Measurements from ENCODE around the gene PAK6. TPM values are rescaled to one million over a fixed set of nuclear protein-coding genes. Genes with fewer than 3 reads are reported as not detected.

The PAK6 gene
- total RNA-seq, 1 donor from 2014 or later = 10.1 TPM

DNA sequence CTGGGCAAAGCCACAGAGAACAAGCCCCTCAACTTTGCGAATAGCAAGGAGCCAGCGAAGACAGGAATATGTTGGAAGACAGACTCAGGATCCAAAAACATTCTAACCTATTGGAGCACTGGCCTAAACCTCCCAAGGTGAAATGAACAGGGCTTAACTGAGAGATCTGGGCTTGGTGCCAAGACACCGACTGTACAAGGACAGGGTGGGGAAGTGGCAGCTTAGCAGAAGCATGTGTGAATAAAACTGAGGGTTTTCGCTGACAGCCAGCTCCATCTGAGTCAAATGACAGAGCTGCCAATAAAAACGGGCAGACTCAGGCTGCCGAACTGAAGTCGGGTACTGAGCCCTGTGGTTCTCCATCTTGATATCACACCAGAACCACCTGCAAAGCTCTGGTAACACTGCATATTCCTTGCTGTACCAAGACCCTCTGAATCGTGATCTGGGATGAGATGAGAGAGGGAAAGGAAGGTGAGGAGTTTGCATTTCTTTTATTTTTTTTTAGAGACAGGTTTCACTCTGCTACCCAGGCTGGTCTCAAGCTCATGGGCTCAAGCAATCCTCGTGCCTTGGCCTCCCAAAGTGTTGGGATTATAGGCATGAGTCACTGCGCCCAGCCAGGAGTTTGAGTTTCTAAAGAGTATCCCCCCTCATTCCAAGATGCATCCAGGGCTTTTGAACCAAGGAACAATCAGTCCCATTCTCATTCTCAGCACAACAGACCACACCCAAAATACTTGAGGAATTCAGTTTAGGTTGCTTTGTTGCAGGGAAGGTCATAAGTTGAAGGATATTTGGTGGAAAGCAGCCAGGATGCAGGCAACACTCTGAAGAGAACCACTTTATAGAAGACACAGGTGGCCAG lies 74.9 kb downstream of the PAK6 start:
- no peak for DNase-seq (ENCODE audit: low spot score in 2 of 2, unreplicated experiment in 2 of 2)
- TF ChIP-seq, protein P1, sequence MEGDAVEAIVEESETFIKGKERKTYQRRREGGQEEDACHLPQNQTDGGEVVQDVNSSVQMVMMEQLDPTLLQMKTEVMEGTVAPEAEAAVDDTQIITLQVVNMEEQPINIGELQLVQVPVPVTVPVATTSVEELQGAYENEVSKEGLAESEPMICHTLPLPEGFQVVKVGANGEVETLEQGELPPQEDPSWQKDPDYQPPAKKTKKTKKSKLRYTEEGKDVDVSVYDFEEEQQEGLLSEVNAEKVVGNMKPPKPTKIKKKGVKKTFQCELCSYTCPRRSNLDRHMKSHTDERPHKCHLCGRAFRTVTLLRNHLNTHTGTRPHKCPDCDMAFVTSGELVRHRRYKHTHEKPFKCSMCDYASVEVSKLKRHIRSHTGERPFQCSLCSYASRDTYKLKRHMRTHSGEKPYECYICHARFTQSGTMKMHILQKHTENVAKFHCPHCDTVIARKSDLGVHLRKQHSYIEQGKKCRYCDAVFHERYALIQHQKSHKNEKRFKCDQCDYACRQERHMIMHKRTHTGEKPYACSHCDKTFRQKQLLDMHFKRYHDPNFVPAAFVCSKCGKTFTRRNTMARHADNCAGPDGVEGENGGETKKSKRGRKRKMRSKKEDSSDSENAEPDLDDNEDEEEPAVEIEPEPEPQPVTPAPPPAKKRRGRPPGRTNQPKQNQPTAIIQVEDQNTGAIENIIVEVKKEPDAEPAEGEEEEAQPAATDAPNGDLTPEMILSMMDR (IDR thresholded peaks at IDR 0.05; ENCODE audit: unreplicated experiment) = no peak
- Mint-ChIP-seq H3K27ac (no peak overlapping the region), H3K27me3 (ENCODE audit: low read depth) (peaks cover 27% of the 10 kb centered on the region), H3K4me3 (no peak overlapping the region), H3K36me3 (no peaks in the 10 kb centered on the region), H3K9me3 (no peaks in the 10 kb centered on the region), H3K4me1 (peaks cover 21% of the 10 kb centered on the region)

DNA sequence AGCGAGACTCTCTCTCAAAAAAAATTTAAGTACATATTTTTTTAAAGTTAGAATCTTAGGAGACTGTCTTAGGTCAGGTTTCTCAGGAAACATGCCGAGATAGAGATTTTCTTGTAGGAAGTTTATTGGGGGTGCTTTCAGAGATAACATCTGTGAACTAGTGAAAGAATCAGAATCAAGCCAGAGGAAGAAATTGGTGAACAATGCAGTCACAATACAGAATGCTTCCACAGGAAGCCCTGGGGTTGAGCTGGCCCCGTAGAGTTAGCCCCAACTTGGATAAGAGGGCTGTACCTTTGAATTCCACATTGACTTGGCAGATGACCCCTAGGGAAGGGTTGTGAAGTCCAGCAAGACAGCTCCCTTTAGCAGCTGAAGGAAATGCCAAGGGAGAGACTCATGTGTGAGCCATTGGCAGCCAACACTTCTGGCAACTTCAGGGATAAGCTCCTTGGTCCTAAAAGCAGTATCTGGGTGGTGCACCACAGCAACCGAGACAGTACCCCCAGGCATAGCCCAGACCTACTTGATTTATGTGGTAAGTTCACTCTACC lies 75.9 kb downstream of the PAK6 start:
- DNase-seq (ENCODE audit: low spot score in 2 of 2, unreplicated experiment in 2 of 2) = no peak
- no peak overlapping the region for H3K4me3 Mint-ChIP-seq
- H3K9me3 Mint-ChIP-seq = no peaks in the 10 kb centered on the region
- H3K27ac Mint-ChIP-seq = no peak overlapping the region
- H3K36me3 Mint-ChIP-seq = no peaks in the 10 kb centered on the region
- TF ChIP-seq, protein P1 (IDR thresholded peaks at IDR 0.05; ENCODE audit: unreplicated experiment) = no peak
- peaks cover 27% of the 10 kb centered on the region for H3K27me3 Mint-ChIP-seq (ENCODE audit: low read depth)
- peaks cover 10% of the 10 kb centered on the region for H3K4me1 Mint-ChIP-seq

DNA sequence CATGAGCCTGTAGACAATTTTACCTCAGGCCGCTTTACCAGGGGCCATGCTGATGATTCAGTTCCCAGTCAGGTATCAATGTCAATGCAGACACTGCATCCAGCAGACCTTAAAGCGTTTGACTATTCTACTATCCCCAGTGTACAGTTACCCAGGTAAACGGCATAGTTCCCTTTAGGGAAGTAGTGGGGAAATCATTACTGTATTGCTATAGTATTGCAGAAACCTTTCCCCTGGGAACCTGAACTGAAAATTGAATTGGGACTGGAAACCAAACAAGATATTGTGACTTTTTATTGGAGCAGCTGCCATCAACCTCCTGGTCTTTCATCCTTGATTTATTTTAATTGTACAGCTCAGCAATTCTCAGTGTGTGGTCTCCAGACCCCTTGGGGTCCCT lies 78.1 kb downstream of the PAK6 start:
- H3K27me3 Mint-ChIP-seq (ENCODE audit: low read depth) = peaks cover 20% of the 10 kb centered on the region
- no peaks in the 10 kb centered on the region for H3K9me3 Mint-ChIP-seq

DNA sequence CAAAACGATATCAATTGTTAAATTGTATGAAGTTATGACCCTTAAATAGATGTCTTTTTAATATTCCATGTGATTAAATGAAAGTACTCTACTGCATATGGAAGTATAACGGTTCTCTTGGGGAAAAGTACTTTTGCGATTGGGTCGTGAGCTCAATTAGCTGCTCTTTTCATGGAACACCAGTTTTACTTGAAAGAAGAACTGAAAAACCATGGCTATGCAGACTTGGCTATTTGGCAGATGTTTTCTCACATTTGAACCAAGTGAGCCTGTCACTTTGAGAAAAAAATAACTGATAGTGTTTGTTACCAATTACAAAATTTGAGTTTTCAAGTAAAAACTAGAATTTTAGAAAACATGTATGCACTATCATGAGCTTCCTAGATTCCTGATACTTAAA lies 78.7 kb downstream of the PAK6 start:
- Mint-ChIP-seq H3K27ac (no peak overlapping the region), H3K9me3 (no peaks in the 10 kb centered on the region), H3K27me3 (ENCODE audit: low read depth) (peaks cover 14% of the 10 kb centered on the region), H3K4me3 (no peak overlapping the region), H3K4me1 (peaks cover 24% of the 10 kb centered on the region), H3K36me3 (no peaks in the 10 kb centered on the region)
- TF ChIP-seq, protein P1 (IDR thresholded peaks at IDR 0.05; ENCODE audit: unreplicated experiment) = no peak
- DNase-seq (ENCODE audit: low spot score in 2 of 2, unreplicated experiment in 2 of 2) = no peak

More for the DNA sequence above, 78.1 kb downstream of the PAK6 start:
- TF ChIP-seq, protein P1 (IDR thresholded peaks at IDR 0.05; ENCODE audit: unreplicated experiment) = no peak
- H3K27ac Mint-ChIP-seq = no peak overlapping the region
- DNase-seq (ENCODE audit: low spot score in 2 of 2, unreplicated experiment in 2 of 2) = no peak
- no peaks in the 10 kb centered on the region for H3K36me3 Mint-ChIP-seq
- H3K4me1 Mint-ChIP-seq = peaks cover 17% of the 10 kb centered on the region
- no peak overlapping the region for H3K4me3 Mint-ChIP-seq

DNA sequence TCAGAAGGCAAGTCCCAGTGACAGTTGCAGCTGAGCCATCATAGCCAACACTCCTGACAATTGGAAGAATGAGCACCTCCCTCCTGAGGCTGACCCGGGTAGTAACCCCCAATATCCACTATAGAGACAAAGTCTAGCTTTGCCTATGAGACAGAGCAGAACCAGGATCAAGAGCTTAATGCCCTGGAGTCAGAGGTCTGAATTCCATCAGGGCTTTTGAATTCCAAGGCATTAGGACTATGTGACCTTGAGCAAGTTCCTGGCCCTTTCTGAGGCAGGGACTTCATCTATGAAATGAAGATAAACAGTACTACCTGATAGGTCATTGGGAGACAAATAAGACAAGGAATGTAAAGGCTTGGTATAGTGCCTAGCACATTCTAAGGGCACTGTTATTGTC lies 81.5 kb downstream of the PAK6 start:
- H3K27me3 Mint-ChIP-seq (ENCODE audit: low read depth) = peaks cover 2% of the 10 kb centered on the region
- TF ChIP-seq, protein P1 (IDR thresholded peaks at IDR 0.05; ENCODE audit: unreplicated experiment) = no peak
- no peak overlapping the region for H3K27ac Mint-ChIP-seq
- peaks cover 30% of the 10 kb centered on the region for H3K4me1 Mint-ChIP-seq
- no peak for DNase-seq (ENCODE audit: low spot score in 2 of 2, unreplicated experiment in 2 of 2)
- no peak overlapping the region for H3K4me3 Mint-ChIP-seq
- no peaks in the 10 kb centered on the region for H3K36me3 Mint-ChIP-seq
- H3K9me3 Mint-ChIP-seq = no peaks in the 10 kb centered on the region
